Adipocyte (in vitro differentiated cells): ENCODE data around the gene ADCY1.

Source experiments
- DNase-seq: peaks from one replicate; pipeline ENCODE4 v3.0.0-alpha.2; 2015; ENCODE audit warnings: low read depth
- H3K27me3 ChIP-seq: replicated peaks from 2 replicates; pipeline ENCODE4 v1.7.0; 2013; ENCODE audit warnings: mild to moderate bottlenecking, low read length, moderate library complexity; ENCODE audit not compliant: control insufficient read depth, insufficient read depth
- H3K36me3 ChIP-seq: 2 replicates; pipeline ENCODE4 v1.7.0; 2013; ENCODE audit warnings: low read length, mild to moderate bottlenecking, moderate library complexity; ENCODE audit not compliant: control insufficient read depth, insufficient read depth, severe bottlenecking
- H3K4me1 ChIP-seq: 2 replicates; pipeline ENCODE4 v1.7.0; 2013; ENCODE audit warnings: mild to moderate bottlenecking, low read length, moderate library complexity; ENCODE audit not compliant: control insufficient read depth, insufficient read depth
- H3K4me3 ChIP-seq: 2 replicates; pipeline ENCODE4 v1.7.0; 2013; ENCODE audit warnings: mild to moderate bottlenecking, low read length, moderate library complexity
- H3K9ac ChIP-seq: 2 replicates; pipeline ENCODE4 v1.7.0; 2013; ENCODE audit warnings: mild to moderate bottlenecking, low read length, moderate library complexity
- H3K9me3 ChIP-seq: 2 replicates; pipeline ENCODE4 v1.7.0; 2013; ENCODE audit warnings: mild to moderate bottlenecking, low read length, moderate library complexity; ENCODE audit not compliant: control insufficient read depth

The ADCY1 gene

DNA sequence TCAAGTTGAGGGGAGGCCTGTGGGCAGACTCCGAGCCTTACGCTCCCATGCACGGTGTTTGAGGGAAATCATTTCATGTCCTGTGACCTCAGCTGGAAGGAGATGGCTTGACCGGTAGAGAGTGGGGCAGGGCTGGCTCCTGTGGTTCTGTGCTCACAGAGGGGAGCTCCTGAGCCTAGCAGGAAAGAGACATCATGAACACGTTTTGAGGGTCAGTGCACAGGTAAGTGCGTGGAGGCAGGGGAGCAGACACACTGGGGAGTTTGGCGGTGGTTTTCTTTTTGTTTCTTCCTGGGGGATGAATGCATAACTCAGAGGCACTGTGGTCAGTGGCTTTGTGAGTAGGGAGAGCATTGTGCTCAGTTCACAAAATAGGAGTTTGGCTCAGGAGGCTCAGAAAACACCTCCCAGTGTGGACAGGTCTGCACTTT lies 22.5 kb downstream of the ADCY1 start:
- Histone ChIP-seq H3K9ac (no peak overlapping the region), H3K9me3 (no peaks in the 10 kb centered on the region), H3K4me3 (no peak overlapping the region), H3K4me1 (no peaks in the 10 kb centered on the region), H3K36me3 (no peaks in the 10 kb centered on the region), H3K27me3 (peaks cover 6% of the 10 kb centered on the region)
- no peak for DNase-seq

DNA sequence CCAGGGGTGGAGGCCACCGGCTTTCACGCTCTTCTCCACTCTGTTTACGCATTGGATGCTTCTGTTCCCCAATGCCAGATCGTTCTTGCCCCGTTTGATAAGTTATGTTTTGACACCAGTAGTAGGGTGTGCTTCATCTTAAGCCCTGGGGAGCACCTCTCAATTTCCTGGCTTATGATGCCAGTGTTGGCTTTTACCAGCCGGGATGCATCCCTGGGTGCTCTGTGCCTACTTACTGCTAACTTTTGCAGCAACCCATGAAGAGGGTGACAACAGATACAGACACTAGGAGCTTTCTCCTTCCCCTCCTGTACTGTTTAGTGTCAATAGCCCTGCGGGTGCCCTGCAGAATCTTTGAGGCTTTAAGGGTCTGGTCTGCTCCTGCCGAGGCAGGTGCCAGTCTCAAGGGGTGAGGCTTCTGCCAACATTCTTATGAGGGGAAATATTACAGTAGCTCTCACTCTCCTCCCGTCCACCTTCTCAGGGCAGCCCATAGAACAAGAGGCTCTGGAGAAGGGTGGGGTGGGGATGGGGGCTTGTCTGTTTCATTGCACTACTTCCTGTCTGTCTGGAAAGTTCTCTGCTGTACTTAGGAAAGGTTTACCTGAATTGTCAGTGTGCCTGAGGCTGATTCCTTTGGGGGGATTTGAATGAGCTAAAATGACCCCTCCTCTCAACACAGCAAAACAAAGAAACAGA lies 23.3 kb downstream of the ADCY1 start:
- Histone ChIP-seq H3K4me3 (no peak overlapping the region), H3K4me1 (no peaks in the 10 kb centered on the region), H3K36me3 (no peaks in the 10 kb centered on the region), H3K9me3 (no peaks in the 10 kb centered on the region), H3K27me3 (peaks cover 6% of the 10 kb centered on the region), H3K9ac (no peak overlapping the region)
- DNase-seq, result no peak

DNA sequence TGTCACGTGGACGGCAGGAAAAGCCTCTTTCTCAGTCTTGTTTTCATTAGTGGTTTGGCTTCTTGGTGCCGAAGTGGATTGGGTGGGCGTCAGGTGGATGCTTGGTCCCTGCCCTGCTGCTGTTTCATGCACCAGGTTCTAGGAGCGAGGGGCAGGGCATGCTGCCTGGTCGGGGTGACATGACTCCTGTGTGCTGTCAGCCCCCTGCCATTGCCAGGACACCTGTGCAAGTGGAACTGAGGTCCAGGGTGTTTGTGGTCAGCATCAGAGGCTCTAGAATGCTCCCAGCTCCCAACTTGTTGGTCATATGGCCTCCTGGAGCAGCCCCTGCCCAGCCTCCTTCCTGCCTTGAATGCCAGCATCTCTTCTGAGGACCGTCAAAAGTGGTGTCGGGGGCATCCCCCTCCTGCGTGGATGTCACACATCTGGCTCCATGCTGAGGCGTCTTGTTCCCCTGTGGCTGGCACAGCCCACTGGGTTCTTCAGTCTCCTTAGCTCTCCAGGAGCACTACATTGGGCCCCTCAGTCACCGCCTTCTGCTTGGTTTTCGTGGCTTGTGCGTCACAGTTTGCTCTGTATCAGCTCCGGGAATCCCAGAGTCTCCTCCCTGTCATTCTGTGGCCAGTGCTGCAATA lies 24.8 kb downstream of the ADCY1 start:
- no peaks in the 10 kb centered on the region for H3K36me3 ChIP-seq
- no peak overlapping the region for H3K9ac ChIP-seq
- H3K27me3 ChIP-seq, result peaks cover 6% of the 10 kb centered on the region
- no peaks in the 10 kb centered on the region for H3K9me3 ChIP-seq
- H3K4me1 ChIP-seq, result no peaks in the 10 kb centered on the region
- DNase-seq, result no peak
- no peak overlapping the region for H3K4me3 ChIP-seq

DNA sequence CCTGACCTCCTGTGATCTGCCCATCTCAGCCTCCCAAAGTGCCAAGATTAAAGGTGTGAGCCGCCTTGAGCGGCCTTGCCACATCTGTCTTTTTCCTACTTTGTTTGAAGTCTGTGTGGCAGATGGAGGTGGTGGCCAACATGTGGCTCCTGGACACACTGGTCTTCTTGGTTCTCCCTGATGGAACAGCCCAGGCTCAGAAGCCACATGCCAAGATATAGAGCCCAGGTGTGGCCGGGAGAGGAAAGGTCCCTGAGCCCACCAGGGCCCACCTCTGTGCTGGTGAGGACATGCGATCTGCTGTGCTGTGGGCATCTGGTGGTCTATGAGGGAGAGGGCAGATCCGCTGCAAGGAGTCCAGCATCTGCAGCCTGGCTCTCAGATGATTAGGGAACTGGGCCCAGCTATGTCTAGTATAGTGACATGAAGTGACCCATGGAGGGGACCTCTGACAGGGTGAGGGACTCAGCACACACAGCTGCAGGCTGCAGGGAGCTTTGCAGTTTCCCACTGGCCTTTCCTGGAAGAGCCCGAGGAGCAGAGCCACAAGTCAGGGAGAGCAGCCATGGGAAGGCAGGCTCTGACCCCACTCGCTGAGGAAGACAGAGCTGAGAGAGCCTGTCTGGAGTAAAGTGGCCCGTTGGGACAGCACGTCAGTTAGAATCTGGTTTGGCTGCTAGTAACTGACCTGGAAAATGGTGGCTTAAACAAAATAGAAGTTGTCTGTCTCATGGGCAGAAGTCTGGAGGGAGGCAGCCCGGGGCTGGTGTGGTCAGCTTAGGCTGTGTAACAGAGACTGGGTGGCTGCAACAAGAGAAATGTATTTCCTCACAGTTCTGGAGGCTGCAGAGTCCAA lies 25.9 kb downstream of the ADCY1 start:
- Histone ChIP-seq H3K4me3 (no peak overlapping the region), H3K9me3 (peaks cover 7% of the 10 kb centered on the region), H3K4me1 (no peaks in the 10 kb centered on the region), H3K36me3 (no peaks in the 10 kb centered on the region), H3K27me3 (peaks cover 6% of the 10 kb centered on the region), H3K9ac (no peak overlapping the region)
- DNase-seq, result no peak

DNA sequence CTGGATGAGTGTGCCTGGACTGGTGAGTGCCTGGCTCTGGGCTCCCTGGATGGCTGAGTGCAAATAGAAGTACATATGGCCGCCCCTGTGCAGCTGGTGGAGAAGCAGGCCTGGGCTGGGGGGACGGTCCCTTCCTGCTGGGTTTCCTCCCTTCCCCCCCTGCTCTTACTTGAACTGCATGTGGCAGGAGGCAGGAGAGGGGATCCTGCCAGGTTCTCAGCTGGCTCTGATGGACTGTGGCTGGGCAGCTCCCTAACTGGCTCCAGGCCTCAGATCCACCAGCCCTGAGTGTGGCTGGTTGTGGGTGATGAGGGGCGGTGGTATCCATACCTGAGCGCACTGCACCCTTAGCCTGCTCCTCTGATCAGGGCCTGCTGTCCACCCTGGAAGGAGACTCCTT lies 26.9 kb downstream of the ADCY1 start:
- H3K9me3 ChIP-seq, result peaks cover 9% of the 10 kb centered on the region
- no peak overlapping the region for H3K4me3 ChIP-seq
- DNase-seq, result no peak
- H3K9ac ChIP-seq, result no peak overlapping the region
- H3K27me3 ChIP-seq, result peaks cover 6% of the 10 kb centered on the region
- no peaks in the 10 kb centered on the region for H3K4me1 ChIP-seq
- no peaks in the 10 kb centered on the region for H3K36me3 ChIP-seq

DNA sequence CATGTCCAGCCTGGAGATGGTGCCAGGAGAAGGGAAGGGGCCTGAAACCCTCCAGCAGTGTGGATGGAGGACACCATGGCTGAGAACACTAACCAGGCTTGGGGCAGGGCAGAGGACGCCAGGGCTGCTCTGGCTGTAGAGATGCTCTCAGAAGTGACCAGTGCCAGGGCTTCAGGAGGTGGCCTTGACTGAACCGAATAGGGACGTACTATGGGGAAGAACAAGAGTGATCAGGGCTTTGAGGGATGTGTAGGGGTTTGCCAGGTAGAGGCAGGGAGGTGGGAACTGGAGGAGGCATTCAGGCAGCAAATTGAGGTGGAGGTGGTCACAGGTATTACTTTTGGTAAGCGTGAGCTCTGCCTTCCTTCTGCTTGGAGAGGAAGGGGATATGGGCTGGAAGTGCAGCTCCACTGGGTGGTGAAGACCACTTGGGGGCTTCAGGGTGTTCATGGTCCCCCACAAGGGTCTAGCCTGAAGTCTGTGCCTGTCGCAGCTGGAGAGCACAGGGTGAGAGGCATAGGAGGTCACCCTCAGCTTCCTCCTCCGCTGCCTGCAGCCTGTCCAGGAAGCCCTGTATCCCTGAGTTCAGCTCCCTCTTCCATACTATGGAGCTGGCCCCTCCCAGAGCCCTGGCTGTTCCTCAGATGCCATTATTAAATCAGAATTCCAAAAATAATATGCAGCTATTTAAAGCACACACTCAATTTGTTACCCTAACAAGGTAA lies 27.8 kb downstream of the ADCY1 start:
- no peak for DNase-seq
- H3K36me3 ChIP-seq, result no peaks in the 10 kb centered on the region
- no peaks in the 10 kb centered on the region for H3K4me1 ChIP-seq
- H3K4me3 ChIP-seq, result no peak overlapping the region
- no peak overlapping the region for H3K9ac ChIP-seq
- peaks cover 9% of the 10 kb centered on the region for H3K9me3 ChIP-seq
- H3K27me3 ChIP-seq, result peaks cover 6% of the 10 kb centered on the region

DNA sequence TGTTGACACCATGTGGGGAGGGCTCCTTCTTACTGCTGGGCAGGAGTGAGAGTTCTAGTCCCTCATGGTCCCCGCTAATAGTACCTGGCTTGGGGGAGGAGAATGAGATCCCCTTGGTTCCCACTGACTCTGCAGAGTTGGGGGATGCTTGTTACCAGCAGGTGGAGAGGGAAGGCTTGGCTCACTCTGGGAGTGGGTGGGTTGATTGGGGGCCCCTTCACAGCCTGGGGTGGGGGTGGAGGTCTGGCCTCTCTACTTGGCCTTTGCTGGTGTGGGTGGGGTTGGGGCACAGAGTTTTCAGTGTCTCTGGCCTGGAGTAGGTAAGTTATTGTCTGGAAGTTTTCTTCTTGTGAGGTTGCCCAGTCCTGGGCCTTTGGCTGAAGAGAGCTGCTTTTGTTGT lies 31.9 kb downstream of the ADCY1 start:
- no peak for DNase-seq
- no peaks in the 10 kb centered on the region for H3K4me1 ChIP-seq
- H3K4me3 ChIP-seq, result no peak overlapping the region
- H3K9me3 ChIP-seq, result peaks cover 9% of the 10 kb centered on the region
- H3K9ac ChIP-seq, result no peak overlapping the region
- H3K36me3 ChIP-seq, result no peaks in the 10 kb centered on the region
- H3K27me3 ChIP-seq, result no peaks in the 10 kb centered on the region

DNA sequence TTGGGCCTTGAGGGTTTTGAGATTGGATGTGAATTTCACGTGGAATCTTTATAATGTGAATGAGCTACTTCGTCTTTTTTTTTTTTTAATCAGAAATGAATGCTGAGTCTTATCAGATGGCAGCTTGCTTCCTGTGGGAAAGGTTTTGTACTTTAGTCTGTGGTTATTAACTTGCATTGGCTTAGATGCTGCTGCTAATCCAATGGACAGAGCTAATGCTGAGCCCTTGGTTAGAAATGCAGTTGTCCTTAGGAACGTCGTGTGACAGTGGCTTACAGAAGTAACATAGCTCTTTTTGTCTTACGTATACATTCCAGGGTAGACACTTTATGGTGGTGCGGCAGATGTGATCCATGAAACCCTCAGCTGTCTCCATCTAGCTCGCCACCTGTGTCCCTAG lies 32.8 kb downstream of the ADCY1 start:
- Histone ChIP-seq H3K4me3 (no peak overlapping the region), H3K4me1 (no peaks in the 10 kb centered on the region), H3K9ac (no peak overlapping the region), H3K27me3 (no peaks in the 10 kb centered on the region), H3K9me3 (peaks cover 9% of the 10 kb centered on the region), H3K36me3 (no peaks in the 10 kb centered on the region)
- DNase-seq, result no peak

DNA sequence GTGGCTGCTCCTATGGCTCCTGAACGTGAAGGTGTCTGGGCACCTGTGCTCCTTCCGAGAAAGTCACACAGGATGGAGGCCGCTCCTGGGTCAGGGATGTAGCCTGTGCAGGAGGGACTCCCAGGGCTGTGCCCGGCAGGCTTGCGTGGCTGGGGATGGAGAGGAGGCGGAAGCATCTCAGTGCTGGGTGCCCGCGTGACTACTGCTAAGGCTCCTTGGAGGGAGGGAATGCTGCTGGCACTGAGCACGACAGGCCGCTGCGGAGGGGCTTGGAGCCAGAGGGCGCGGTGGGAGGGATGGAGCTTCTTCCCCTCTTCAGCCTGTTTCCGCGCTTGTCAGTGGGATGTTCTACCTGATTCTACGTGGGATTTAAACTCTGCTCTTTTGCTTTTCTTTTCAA lies 35.0 kb downstream of the ADCY1 start:
- no peak for DNase-seq
- no peak overlapping the region for H3K4me3 ChIP-seq

DNA sequence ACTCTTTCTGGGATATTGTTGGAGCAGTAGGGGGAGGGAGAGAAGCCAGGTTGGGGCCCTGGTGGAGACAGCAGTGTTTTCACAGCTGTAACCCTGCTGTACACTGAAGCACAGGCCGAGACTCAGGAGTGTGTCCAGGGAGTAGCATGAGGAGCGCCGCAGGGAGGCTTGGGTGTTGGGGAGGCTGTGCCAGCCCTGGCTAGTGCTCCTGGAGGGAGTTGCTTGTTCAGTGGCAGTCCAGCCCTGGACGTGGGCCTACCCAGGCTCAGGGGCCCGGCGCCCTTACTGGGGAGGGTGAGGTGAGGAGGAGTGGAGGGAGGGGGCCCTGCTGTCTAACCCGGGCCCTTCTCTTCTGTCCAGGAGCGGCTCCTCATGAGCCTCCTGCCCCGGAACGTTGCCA lies 35.9 kb downstream of the ADCY1 start:
- no peak overlapping the region for H3K4me3 ChIP-seq
- DNase-seq, result no peak
- H3K27me3 ChIP-seq, result no peaks in the 10 kb centered on the region
- H3K9me3 ChIP-seq, result peaks cover 23% of the 10 kb centered on the region
- H3K9ac ChIP-seq, result no peak overlapping the region
- H3K4me1 ChIP-seq, result no peaks in the 10 kb centered on the region
- no peaks in the 10 kb centered on the region for H3K36me3 ChIP-seq

More for the DNA sequence above, 35.0 kb downstream of the ADCY1 start:
- H3K9ac ChIP-seq, result no peak overlapping the region
- no peaks in the 10 kb centered on the region for H3K27me3 ChIP-seq
- H3K9me3 ChIP-seq, result peaks cover 26% of the 10 kb centered on the region
- H3K36me3 ChIP-seq, result no peaks in the 10 kb centered on the region
- no peaks in the 10 kb centered on the region for H3K4me1 ChIP-seq
